GM19467 (cell line): ENCODE measurements around the gene MSH5.

Experiments used
- ATAC-seq: cut with Tn5 transposase; IDR thresholded peaks from one replicate; pipeline ENCODE4 v1.9.1; 2021; ENCODE audit warnings: mild to moderate bottlenecking, moderate library complexity; ENCODE audit not compliant: unreplicated experiment

MSH5 gene

GRCh38 chr6:31752739-31753319 is 13.0 kb downstream of the MSH5 start:
- ATAC-seq, result no peak

GRCh38 chr6:31758281-31758680 is 18.5 kb downstream of the MSH5 start:
- no peak for ATAC-seq

- no peak for ATAC-seq
Measured at GRCh38 chr6:31760790-31761189, 21.0 kb downstream of the MSH5 start.

GRCh38 chr6:31761343-31761742 is 21.5 kb downstream of the MSH5 start:
- ATAC-seq, result no peak

GRCh38 chr6:31762356-31762755 is 22.6 kb downstream of the MSH5 start, which contains the start of gene SAPCD1:
SAPCD1 (plus strand) TSS chr6:31762656; CDS start chr6:31763055, 399 bp downstream.
- no peak for ATAC-seq

GRCh38 chr6:31762878-31763618 is 23.2 kb downstream of the MSH5 start:
- no peak for ATAC-seq

- ATAC-seq, result no peak
Measured at GRCh38 chr6:31763619-31763940, 23.8 kb downstream of the MSH5 start.

GRCh38 chr6:31764198-31764597 is 24.4 kb downstream of the MSH5 start:
- ATAC-seq, result no peak

- ATAC-seq, result no peak
Measured at GRCh38 chr6:31765559-31765909, 25.7 kb downstream of the MSH5 start.

GRCh38 chr6:31765910-31766794 is 26.3 kb downstream of the MSH5 start:
- ATAC-seq, result no peak

- ATAC-seq, result no peak
Measured at GRCh38 chr6:31767096-31767645, 27.4 kb downstream of the MSH5 start.

- no peak for ATAC-seq
Measured at GRCh38 chr6:31768363-31769257, 28.8 kb downstream of the MSH5 start.

GRCh38 chr6:31769684-31770371 is 30.0 kb downstream of the MSH5 start:
- ATAC-seq, result no peak

- no peak for ATAC-seq
Measured at GRCh38 chr6:31770860-31771259, 31.1 kb downstream of the MSH5 start.

- ATAC-seq, result no peak
Measured at GRCh38 chr6:31771992-31772358, 32.2 kb downstream of the MSH5 start.

- ATAC-seq, result no peak
Measured at GRCh38 chr6:31775184-31775583, 35.4 kb downstream of the MSH5 start.

- no peak for ATAC-seq
Measured at GRCh38 chr6:31775633-31776484, 36.1 kb downstream of the MSH5 start.

GRCh38 chr6:31776485-31776988 is 36.7 kb downstream of the MSH5 start:
- ATAC-seq, result no peak
